HUDEP-2 (cell line): ENCODE measurements around the gene GRK7.
"Not testable (repeated sequence)": the region's sequence is repeated elsewhere in the genome, so short reads cannot be mapped to it uniquely, and the experiment has no call there.

Experiments
- DNase-seq, 76 experiments: peaks; one replicate each; lab custom pipeline; 2025; ENCODE audit not compliant: unreplicated experiment in 76 of 76; lab: John Stamatoyannopoulos, UW

GRK7 gene

DNA sequence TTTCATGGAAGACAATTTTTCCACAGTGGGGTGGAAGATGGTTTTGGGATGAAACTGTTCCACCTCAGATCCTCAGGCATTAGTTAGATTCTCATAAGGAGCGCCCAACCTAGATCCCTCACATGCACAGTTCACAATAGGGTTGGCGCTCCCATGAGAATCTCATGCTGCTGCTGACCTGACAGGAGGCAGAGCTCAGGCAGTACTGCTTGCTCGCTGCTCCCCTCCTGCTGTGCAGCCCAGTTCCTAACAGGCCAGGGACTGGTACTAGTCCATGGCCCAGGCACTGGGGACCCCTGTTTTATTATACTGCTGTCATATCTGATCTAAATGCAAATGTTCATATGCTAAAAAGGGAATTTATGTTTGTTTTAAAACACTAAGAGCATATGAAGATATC is 9.8 kb upstream of the GRK7 start:
- no peak for DNase-seq

GRCh38 chr3:141754032-141754431 is 9.2 kb upstream of the GRK7 start:
- DNase-seq: peak in 1 of 76 experiments; percentile 16

DNA sequence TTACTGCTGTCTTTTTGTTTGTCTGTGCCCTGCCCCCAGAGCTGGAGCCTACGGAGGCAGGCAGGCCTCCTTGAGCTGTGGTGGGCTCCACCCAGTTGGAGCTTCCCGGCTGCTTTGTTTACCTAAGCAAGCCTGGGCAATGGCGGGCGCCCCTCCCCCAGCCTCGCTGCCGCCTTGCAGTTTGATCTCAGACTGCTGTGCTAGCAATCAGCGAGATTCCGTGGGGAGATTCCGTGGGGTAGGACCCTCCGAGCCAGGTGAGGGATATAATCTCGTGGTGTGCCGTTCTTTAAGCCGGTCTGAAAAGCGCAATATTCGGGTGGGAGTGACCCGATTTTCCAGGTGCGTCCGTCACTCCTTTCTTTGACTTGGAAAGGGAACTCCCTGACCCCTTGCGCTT is 656 bp upstream of the GRK7 start:
- DNase-seq: not testable (repeated sequence)

- no peak for DNase-seq
These were observed 837 bp downstream of the GRK7 start for GRCh38 chr3:141764045-141764444.

- DNase-seq: no peak
These were observed 1.3 kb downstream of the GRK7 start for GRCh38 chr3:141764465-141764864.

GRCh38 chr3:141764986-141765385 is 1.8 kb downstream of the GRK7 start:
- no peak for DNase-seq

DNA sequence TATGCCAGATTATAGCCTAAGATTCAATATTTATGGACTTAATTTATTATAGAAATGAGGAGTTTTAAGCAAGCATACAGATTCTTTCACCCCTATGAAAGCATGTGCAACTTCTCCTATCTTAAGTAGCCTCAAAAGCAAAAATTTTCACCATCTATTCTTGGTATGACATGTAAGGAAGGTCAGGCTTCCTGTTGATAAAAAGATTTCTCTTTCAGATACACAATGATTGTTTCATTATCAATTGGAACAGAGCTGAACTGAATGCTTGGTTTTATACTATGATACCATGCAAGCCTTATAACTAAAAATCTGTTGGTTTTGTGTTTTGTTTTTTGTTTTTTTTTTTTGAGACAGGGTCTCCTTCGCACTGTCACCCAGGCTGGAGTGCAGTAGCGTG is 3.9 kb downstream of the GRK7 start:
- DNase-seq: no peak

- DNase-seq: peak in 66 of 76 experiments; percentile 3 to 80 (median 56)
These were observed 6.2 kb downstream of the GRK7 start for GRCh38 chr3:141769221-141769894.

DNA sequence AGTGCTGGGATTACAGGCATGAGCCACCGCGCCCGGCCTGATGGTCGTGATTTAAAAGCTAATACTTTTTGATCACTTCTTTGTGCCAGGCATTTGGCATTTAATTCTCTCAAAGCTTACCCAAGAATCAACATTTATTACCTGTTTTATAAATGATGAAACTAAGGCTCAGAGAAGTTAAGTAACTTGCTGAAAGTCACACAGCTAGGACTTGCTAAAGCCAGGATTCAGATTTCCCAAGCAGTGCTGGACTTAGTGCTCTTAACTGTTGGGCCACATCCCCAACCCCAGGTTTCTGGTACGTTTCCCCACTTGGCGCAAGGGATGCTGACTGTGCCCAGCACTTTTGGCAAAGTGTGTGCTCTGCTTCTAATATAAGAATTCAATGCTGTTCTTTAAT is 10.5 kb downstream of the GRK7 start:
- no peak for DNase-seq

GRCh38 chr3:141776376-141776775 is 13.2 kb downstream of the GRK7 start:
- DNase-seq: no peak

GRCh38 chr3:141776885-141777284 is 13.7 kb downstream of the GRK7 start:
- no peak for DNase-seq

DNA sequence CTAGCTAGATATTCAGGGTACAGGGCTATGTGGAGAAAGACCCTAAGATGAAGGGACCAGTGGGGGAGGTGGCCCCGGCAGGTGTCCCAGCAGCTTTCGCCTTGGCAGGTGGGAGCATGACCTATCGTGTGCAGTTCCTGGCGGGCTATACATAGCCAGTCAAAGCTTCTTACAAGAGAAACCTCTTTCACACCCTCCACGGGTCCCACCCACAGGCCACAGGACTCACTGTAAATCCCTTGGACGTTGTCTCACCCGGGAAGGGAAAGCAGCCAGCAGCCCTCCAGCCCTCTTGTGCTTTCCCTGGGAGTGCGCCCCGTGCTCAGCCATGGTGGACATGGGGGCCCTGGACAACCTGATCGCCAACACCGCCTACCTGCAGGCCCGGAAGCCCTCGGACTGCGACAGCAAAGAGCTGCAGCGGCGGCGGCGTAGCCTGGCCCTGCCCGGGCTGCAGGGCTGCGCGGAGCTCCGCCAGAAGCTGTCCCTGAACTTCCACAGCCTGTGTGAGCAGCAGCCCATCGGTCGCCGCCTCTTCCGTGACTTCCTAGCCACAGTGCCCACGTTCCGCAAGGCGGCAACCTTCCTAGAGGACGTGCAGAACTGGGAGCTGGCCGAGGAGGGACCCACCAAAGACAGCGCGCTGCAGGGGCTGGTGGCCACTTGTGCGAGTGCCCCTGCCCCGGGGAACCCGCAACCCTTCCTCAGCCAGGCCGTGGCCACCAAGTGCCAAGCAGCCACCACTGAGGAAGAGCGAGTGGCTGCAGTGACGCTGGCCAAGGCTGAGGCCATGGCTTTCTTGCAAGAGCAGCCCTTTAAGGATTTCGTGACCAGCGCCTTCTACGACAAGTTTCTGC is 15.0 kb downstream of the GRK7 start:
- no peak for DNase-seq

- no peak for DNase-seq
These were observed 16.5 kb downstream of the GRK7 start for GRCh38 chr3:141779667-141780066.

GRCh38 chr3:141782386-141782932 is 19.3 kb downstream of the GRK7 start:
- DNase-seq: no peak

DNA sequence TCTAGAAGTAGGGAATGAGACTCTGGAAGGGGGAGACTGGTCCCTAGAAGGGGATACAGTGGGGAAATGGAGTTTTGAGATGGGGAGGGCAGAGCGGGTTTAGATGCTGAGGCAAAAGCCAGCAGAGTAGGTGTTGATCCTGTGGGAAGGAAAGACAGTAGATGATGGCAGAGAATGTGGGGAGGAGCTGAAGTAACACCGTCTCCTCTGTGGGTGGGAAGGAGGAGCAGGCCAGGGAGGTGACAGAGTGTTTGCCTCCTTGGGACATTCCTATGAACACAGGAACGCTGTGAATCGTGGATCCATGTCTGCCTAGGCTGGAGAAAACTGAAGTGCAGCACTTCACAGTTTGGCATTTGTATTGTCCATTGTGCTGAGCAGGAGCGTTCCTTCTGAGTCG is 20.4 kb downstream of the GRK7 start:
- DNase-seq: no peak

- DNase-seq: no peak
These were observed 20.9 kb downstream of the GRK7 start for GRCh38 chr3:141784096-141784495.

GRCh38 chr3:141784531-141784930 is 21.3 kb downstream of the GRK7 start:
- DNase-seq: no peak

- no peak for DNase-seq
These were observed 24.9 kb downstream of the GRK7 start for GRCh38 chr3:141788149-141788548.

DNA sequence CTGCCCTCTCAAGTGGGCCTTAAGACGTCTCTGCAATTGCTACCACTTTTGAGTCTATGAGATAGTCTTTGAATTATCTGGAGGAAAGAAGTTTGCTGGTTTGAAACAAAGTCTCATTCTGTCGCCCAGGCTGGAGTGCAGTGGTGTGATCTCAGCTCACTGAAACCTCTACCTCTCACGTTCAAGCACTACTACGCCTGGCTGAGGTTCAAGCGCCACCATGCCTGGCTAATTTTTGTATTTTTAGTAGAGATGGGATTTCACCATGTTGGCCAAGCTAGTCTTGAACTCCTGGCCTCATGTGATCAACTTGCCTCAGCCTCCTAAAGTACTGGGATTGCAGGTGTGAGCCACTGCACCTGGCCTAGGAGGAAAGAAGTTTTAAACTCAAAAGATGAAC is 25.5 kb downstream of the GRK7 start:
- not testable (repeated sequence) for DNase-seq

- peak in 5 of 76 experiments; percentile 7 to 20 (median 8) for DNase-seq
These were observed 26.1 kb downstream of the GRK7 start for GRCh38 chr3:141789281-141789680.

- DNase-seq: no peak
These were observed 27.0 kb downstream of the GRK7 start for GRCh38 chr3:141790171-141790570.

DNA sequence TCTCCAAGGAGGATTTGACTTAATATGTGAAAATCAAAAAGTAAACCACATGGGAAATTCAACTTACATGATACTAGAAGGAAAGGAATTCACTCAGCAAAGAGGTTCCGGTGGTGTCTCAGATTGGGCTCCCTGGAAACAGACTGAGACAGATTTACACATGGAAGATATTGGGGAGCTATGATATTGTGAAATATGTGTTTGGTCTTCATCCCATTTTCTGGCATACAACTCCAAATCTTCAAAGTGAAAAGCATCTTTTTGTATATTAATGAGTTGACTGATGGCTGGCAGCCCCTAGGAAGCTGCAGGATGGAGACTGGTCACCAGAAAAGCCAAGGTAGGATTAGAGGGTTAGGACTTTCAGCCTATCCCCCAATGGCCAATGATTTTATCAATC is 29.3 kb downstream of the GRK7 start:
- DNase-seq: no peak
